ENCODE results near the gene CRYGB.
A peak's percentile ranks its signal among the peaks of the same experiment; 100 is the strongest.
"Not testable (repeated sequence)": the region's sequence is repeated elsewhere in the genome, so short reads cannot be mapped to it uniquely, and the experiment has no call there.

CRYGB gene

GRCh38 chr2:208148803-208149202, 2.8 kb upstream of the CRYGB start:
- DNase-seq = no peak

GRCh38 chr2:208147759-208148158, 1.8 kb upstream of the CRYGB start:
- DNase-seq = no peak

DNA sequence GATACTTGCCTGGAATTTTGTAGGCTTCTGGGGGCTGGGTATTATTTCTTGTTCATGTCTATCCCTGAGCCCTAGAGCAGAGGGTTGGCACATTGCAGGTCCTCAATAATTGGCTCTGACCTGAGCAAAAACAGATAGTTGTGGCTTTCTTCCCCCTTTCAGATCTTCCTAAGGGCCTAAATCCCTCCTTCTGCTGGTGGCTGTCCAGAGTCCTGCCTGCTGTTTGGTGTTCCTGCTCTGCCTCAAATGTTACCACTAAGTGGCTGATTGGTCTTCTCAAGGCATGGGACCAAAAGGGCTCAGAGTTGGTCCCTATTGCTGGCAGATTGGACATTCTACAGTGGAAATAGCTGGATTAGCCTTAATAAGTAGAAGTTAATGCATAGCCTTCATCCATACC, 1.1 kb upstream of the CRYGB start:
- no peak for DNase-seq

- DNase-seq = no peak
Observed at GRCh38 chr2:208142925-208143799, 2.8 kb downstream of the CRYGB start.

- no peak for DNase-seq
Observed at GRCh38 chr2:208142240-208142924, 3.6 kb downstream of the CRYGB start.

- DNase-seq = no peak
Observed at GRCh38 chr2:208139447-208139846, 6.5 kb downstream of the CRYGB start.

GRCh38 chr2:208138334-208138733, 7.6 kb downstream of the CRYGB start:
- DNase-seq = not testable (repeated sequence)

DNA sequence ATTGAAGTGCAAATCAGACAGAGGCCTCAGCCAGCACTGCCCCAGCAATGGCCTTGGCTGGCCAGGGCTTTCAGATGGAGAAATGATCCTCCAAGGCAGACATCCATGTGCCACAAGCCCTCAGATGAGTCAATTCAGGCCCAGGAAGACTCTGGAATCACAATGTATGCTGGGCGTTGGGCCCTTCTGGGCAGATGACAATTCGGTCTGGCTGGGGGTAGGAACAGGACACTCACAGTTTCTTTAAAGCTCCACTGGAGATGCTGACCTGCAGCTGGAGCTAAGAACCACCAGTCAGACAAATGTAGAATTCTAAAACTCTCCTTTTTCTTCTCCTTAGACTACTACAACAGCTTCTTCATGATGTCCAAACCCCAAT, 9.3 kb downstream of the CRYGB start:
- no peak for DNase-seq

GRCh38 chr2:208135794-208136715, 9.9 kb downstream of the CRYGB start:
- no peak for DNase-seq

DNA sequence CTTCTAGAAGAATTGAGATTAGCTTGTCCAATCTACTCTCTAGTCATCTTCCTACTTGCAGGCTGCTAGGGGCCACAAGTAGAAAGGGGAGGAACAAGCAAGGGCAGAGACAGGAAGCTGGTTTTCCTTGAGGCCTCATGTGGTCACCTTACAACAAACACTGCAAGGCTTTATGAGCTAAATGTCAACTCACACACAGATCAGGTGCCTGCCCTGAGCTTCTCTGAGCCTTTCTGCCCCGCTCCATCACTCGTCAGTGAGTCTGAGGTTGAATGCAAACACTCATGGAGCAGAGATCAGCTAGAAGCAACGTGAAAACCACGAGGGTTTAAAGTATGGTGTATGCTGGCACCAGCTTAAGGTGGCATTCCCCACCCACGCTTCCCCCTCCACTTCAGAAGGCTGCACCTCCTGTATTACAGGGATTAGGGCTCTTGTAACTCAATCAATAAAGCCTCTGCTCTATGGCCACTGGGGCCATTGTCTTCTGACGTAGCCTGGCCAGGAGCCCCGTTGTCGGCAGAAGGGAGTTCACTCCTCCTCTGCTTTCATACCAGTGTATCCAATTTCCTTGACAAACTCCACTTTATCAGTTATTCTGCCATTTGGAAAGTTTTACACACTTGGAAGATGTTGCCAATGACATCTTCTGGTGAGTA, 10.9 kb downstream of the CRYGB start:
- DNase-seq = no peak

DNA sequence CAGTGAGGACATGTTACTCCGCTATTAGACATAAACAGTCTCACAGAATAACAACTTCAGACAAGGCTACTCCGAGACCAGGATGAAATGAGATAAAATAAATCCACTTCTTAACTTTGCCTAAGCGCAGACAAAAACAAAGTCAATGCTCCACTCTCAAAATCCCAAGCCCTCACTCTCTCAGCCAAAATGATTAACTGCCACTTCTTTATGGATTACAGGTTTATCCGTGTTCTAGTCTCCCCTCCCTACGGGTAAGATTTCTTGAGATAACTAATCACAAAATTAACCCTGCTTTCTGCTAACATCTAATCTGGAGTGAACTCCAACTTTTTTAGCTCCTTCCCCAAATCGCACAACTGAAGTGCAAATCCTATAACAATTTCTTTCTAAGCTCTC, 15.2 kb downstream of the CRYGB start:
- DNase-seq = no peak

- no peak for DNase-seq
Observed at GRCh38 chr2:208129744-208130711, 15.9 kb downstream of the CRYGB start, which contains the start of gene CRYGC. Gene CRYGC, minus strand, starts transcription at chr2:208129828. Its CDS starts 36 bp downstream, at chr2:208129792.

GRCh38 chr2:208128136-208128535, 17.8 kb downstream of the CRYGB start:
- no peak for DNase-seq

DNA sequence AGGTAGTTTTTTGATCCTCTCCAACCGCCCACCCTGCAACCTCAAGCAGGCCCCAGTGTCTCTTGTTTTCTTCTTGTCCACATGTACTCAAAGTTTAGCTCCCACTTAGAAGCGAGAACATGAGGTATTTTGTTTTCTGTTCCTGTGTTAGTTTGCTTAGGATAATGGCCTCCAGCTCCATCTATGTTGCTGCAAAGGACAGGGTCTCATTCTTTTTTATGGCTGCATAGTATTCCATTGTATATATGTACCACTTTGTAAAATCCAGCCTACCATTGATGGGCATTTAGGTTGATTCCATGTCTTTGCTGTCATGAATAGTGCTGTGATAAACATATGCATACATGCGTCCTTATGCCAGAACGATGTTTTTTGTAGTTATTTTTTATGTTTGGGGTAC, 18.9 kb downstream of the CRYGB start:
- DNase-seq = no peak

DNA sequence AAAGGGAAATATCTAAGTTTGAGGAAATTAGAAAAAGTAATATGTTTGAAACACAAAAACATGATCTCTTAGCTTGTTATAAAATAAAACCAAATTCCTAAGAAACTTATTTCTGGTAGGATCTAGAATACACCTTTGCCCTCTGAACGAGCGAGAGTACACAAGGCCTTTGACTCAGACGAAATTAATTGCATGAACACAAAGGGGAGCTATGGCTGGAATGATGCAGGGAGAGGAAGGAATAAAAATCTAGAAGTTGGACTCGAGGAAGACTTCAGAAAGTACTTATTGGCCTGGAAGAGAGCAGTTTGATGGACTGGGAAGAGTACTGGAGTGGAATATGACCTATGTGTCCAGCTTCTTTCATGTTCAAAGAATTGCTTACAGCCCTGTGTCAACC, 20.7 kb downstream of the CRYGB start:
- DNase-seq = no peak

- not testable (repeated sequence) for DNase-seq
Observed at GRCh38 chr2:208124013-208124715, 21.8 kb downstream of the CRYGB start, which contains the start of gene CRYGD. Gene CRYGD, minus strand, starts transcription at chr2:208124524. Its CDS starts 51 bp downstream, at chr2:208124473.

GRCh38 chr2:208122248-208122647, 23.7 kb downstream of the CRYGB start:
- no peak for DNase-seq

DNA sequence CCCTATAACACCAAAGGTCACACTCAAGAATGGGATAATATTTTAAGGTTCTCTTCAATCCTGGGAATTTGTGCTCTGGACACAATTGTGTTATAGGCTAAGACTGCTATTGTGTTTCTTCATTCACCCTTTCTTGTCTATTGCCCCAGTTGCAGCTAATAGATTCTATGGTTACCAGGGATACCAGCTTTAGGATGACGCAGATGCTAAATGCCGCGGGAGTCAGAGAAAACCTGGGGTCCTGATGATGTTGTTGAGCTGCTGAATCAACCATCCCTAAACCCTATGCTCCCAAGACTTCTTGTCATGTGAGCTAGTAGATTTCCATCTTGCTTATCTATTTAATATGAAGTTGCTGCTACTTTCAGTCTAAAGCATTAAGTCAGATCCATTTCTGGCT, 27.0 kb downstream of the CRYGB start:
- DNase-seq = no peak

DNA sequence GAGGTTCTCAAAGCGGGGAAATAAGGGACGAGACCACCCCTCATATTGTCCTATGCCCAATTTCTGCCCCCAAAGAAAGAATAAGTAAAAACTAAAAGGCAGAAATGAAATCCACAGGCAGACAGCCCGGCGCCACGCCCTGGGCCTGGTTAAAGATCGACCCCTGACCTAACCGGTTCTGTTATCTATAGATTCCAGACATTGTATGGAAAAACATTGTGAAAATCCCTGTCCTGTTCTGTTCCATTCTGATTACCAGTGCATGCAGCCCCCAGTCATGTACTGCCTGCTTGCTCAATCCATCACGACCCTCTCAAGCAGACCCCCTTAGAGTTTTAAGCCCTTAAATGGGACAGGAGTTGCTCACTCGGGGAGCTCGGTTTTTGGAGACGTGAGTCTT, 28.6 kb downstream of the CRYGB start:
- not testable (repeated sequence) for DNase-seq

GRCh38 chr2:208112969-208113368, 33.0 kb downstream of the CRYGB start:
- DNase-seq = peak; percentile 75
